Choroid plexus epithelial cell (primary cell): Measurements from ENCODE around the gene RAD51B.

Source experiments
- DNase-seq: peaks from one replicate; pipeline ENCODE4 v3.0.0-alpha.2; 2010; ENCODE audit warnings: low read depth
- H3K4me3 ChIP-seq: 2 replicates; pipeline ENCODE4 v1.5.1; 2011; ENCODE audit warnings: low read depth, mild to moderate bottlenecking, control low read depth, low read length, moderate library complexity
- CTCF ChIP-seq: conservative IDR thresholded peaks from 2 replicates; pipeline ENCODE4 v1.5.1; 2011; ENCODE audit warnings: low read depth, mild to moderate bottlenecking, control low read depth, inconsistent platforms, low read length, moderate library complexity

The RAD51B gene

GRCh38 chr14:68708343-68708742 lies 888.8 kb downstream of the RAD51B start:
- no peak for TF ChIP-seq CTCF
- H3K4me3 ChIP-seq, result no peak overlapping the region

GRCh38 chr14:68709007-68709406 lies 889.4 kb downstream of the RAD51B start:
- TF ChIP-seq CTCF, result no peak
- DNase-seq, result no peak
- no peak overlapping the region for H3K4me3 ChIP-seq

More at GRCh38 chr14:68708343-68708742, 888.8 kb downstream of the RAD51B start:
- no peak for DNase-seq

- no peak for TF ChIP-seq CTCF
- no peak overlapping the region for H3K4me3 ChIP-seq
- no peak for DNase-seq
These were observed 891.2 kb downstream of the RAD51B start for GRCh38 chr14:68710776-68711175.

- no peak for DNase-seq
- H3K4me3 ChIP-seq, result no peak overlapping the region
- TF ChIP-seq CTCF, result no peak
These were observed 892.2 kb downstream of the RAD51B start for GRCh38 chr14:68711561-68712309.

GRCh38 chr14:68712703-68713370 lies 893.3 kb downstream of the RAD51B start:
- no peak for TF ChIP-seq CTCF
- H3K4me3 ChIP-seq, result no peak overlapping the region
- DNase-seq, result no peak

GRCh38 chr14:68713782-68714181 lies 894.2 kb downstream of the RAD51B start:
- no peak overlapping the region for H3K4me3 ChIP-seq
- no peak for DNase-seq
- TF ChIP-seq CTCF, result no peak
